ENCODE measurements around the gene LAMC2.
A peak's percentile ranks its signal among the peaks of the same experiment; 100 is the strongest.

The LAMC2 gene

GRCh38 chr1:183185941-183186490 lies at the start of gene LAMC2:
TSS of gene LAMC2 (plus strand) at chr1:183186264. CDS start at chr1:183186353, 89 bp downstream.
- no peak for DNase-seq (ENCODE audit: low read depth, low spot score)
- H3K4me3 ChIP-seq (ENCODE audit: low read depth, low read length): peak within 1 kb of the TSS; percentile 36
- POLR2A ChIA-PET: no interaction called here
- CTCF ChIA-PET: no interaction called here
- TF ChIP-seq, protein P1, sequence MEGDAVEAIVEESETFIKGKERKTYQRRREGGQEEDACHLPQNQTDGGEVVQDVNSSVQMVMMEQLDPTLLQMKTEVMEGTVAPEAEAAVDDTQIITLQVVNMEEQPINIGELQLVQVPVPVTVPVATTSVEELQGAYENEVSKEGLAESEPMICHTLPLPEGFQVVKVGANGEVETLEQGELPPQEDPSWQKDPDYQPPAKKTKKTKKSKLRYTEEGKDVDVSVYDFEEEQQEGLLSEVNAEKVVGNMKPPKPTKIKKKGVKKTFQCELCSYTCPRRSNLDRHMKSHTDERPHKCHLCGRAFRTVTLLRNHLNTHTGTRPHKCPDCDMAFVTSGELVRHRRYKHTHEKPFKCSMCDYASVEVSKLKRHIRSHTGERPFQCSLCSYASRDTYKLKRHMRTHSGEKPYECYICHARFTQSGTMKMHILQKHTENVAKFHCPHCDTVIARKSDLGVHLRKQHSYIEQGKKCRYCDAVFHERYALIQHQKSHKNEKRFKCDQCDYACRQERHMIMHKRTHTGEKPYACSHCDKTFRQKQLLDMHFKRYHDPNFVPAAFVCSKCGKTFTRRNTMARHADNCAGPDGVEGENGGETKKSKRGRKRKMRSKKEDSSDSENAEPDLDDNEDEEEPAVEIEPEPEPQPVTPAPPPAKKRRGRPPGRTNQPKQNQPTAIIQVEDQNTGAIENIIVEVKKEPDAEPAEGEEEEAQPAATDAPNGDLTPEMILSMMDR (IDR thresholded peaks at IDR 0.05; ENCODE audit: insufficient read depth, low read length, missing control alignments): peak; percentile 12

DNA sequence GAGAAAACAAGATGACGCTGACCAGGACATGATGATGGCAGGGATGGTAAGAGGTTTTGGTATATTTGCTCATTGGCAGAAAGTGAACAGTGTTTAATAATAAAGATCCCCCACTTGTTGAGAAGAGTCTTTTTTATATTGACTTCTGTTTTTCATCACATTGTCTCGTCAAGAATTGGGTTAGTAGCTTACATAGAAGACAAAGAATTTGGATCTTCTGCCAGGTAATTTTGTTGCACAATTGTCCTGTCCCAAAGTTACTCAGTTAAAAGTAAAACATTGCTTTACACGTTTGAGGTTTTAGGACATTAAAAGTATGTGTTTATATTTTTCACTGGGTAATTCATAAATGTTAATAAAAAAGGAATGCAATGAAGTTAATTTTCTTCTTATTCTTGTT lies 48.3 kb upstream of the LAMC2 start:
- no peak for DNase-seq (ENCODE audit: low read depth, low spot score)
- CTCF ChIA-PET: interaction anchor here (1.0 kb wide), 1 partner anchor 97 kb away, joined by 5 read pairs; no protein-coding TSS in a partner anchor
- H3K4me3 ChIP-seq (ENCODE audit: low read depth, low read length): no peak overlapping the region
- TF ChIP-seq, protein P1 (IDR thresholded peaks at IDR 0.05; ENCODE audit: insufficient read depth, low read length, missing control alignments): no peak
- POLR2A ChIA-PET: no interaction called here

GRCh38 chr1:183138301-183138700 lies 47.8 kb upstream of the LAMC2 start:
- H3K4me3 ChIP-seq (ENCODE audit: low read depth, low read length): no peak overlapping the region
- DNase-seq (ENCODE audit: low read depth, low spot score): no peak
- ChIA-PET POLR2A (no interaction called here), CTCF (interaction anchor here (1.3 to 1.9 kb wide), 3 partner anchors 90 to 177 kb away, joined by 3 to 7 read pairs (median 4); no protein-coding TSS in a partner anchor)
- TF ChIP-seq, protein P1 (IDR thresholded peaks at IDR 0.05; ENCODE audit: insufficient read depth, low read length, missing control alignments): no peak

- no peak overlapping the region for H3K4me3 ChIP-seq (ENCODE audit: low read depth, low read length)
- TF ChIP-seq, protein P1 (IDR thresholded peaks at IDR 0.05; ENCODE audit: insufficient read depth, low read length, missing control alignments): no peak
- no peak for DNase-seq (ENCODE audit: low read depth, low spot score)
- CTCF ChIA-PET: interaction anchor here (1.3 to 3.6 kb wide), 4 partner anchors 89 to 178 kb away, joined by 3 to 10 read pairs (median 6); no protein-coding TSS in a partner anchor
- POLR2A ChIA-PET: no interaction called here
Measured at GRCh38 chr1:183139281-183139942, 46.7 kb upstream of the LAMC2 start.

GRCh38 chr1:183140633-183141032 lies 45.4 kb upstream of the LAMC2 start:
- no peak for DNase-seq (ENCODE audit: low read depth, low spot score)
- TF ChIP-seq, protein P1 (IDR thresholded peaks at IDR 0.05; ENCODE audit: insufficient read depth, low read length, missing control alignments): no peak
- CTCF ChIA-PET: interaction anchor here (3.6 kb wide), 1 partner anchor 178 kb away, joined by 10 read pairs; no protein-coding TSS in a partner anchor
- H3K4me3 ChIP-seq (ENCODE audit: low read depth, low read length): no peak overlapping the region
- POLR2A ChIA-PET: no interaction called here

DNA sequence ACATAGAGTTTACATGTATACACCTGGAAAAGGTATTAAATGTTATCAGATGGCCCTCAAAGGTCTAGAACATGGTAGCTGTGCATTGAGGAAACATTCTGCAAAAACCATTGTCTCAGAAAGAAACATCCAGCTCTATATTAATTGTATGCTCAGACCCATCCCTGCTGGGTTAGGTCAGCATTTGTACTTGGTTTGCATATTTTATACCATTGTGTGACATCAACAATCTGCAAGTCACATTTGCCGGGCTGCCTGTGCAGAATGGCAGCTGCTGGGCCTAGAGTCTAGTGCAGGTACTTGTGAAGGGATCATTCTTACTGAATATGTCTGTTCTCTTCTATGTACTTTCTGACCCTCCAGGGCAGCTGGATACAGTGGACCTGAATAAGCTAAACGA lies 43.9 kb upstream of the LAMC2 start:
- no peak overlapping the region for H3K4me3 ChIP-seq (ENCODE audit: low read depth, low read length)
- TF ChIP-seq, protein P1 (IDR thresholded peaks at IDR 0.05; ENCODE audit: insufficient read depth, low read length, missing control alignments): no peak
- ChIA-PET CTCF (interaction anchor here (0.8 to 3.6 kb wide), 5 partner anchors 16 to 179 kb away, joined by 3 to 10 read pairs (median 5); no protein-coding TSS in a partner anchor), POLR2A (no interaction called here)
- DNase-seq (ENCODE audit: low read depth, low spot score): no peak
